ENCODE data around the gene NUAK2.

- TF ChIP-seq CTCF (IDR thresholded peaks at IDR 0.05; ENCODE audit: insufficient read depth, low read length, poor library complexity, severe bottlenecking) (no peak), EZH2phosphoT487 (conservative IDR thresholded peaks at IDR 0.05; ENCODE audit: low read length) (no peak)
Measured at GRCh38 chr1:205301205-205301821, 20.2 kb downstream of the NUAK2 start.

Measured in SU-DHL-6 (cell line).